Measurements from ENCODE around the gene ZNF593. TPM values are rescaled to one million over a fixed set of nuclear protein-coding genes. Genes with fewer than 3 reads are reported as not detected.
A peak's percentile ranks its signal among the peaks of the same experiment; 100 is the strongest.

Gene ZNF593
- total and polyA plus RNA-seq, 9 of the 15 experiments (the other 6 are each of a cell fraction or from before 2014, with no cell fraction given) = 9.8 to 334 (median 48.2) TPM

DNA sequence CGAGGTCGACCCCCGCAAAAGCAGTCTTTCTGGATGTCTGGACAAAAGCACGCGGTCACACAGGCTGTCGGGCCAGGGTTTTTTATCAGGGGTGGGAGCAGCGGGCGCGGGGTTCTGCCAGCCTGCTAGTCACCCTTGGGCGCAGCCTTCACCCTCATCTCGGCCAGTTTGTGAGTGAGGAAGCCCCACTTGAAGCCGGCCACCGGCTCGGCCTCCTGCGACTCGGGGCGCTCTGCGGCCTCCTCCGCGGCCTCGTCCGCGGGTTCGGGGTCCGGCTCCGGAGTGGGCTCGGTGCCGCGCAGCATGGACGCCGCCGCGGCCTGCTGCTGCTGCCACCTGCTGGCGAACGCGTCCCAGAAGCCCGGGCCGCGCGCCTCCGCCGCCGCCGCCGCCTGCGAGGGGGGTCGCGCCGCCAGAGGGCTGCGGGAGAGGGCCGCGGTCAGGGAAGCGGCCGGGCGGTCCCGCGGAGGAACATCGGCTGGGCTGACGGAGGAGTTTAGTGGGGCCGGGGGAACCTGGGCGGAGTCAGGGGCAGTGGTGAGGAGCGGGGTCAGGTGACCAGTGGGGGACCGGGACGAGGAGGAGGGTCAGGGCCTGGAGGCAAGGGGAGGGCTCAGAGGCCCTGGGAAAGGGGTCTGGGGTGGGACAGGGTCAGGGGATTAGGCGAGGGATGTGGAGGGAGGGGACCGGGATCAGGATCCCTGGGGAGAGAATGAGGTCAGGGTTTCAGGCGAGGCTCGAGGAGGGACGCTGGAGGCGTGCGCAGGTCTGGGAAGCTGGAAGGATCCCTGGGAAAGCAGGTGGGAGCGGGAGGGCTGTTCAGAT, 5.5 kb upstream of the ZNF593 start (continued):
- TF ChIP-seq VEZF1 (CRISPR knock-in tag; IDR thresholded peaks at IDR 0.05) (peak; percentile 76), PHF8 (IDR thresholded peaks at IDR 0.05; ENCODE audit: borderline replicate concordance, low read length) (peak; percentile 27; the same call in 1 of the 2 replicates), TOE1 (IDR thresholded peaks at IDR 0.05; ENCODE audit: borderline replicate concordance) (peak; percentile 51; the same call in 1 of the 2 replicates), TOE1 (CRISPR knock-in tag; IDR thresholded peaks at IDR 0.05; ENCODE audit: borderline replicate concordance, low read depth) (no peak), ZBTB49 (CRISPR knock-in tag; IDR thresholded peaks at IDR 0.05; ENCODE audit: borderline replicate concordance) (no peak), ATF6 (CRISPR knock-in tag; IDR thresholded peaks at IDR 0.05) (0 out of 2 replicates have a peak, but pooled peaks have one; percentile 46), HDAC8 (tag; IDR thresholded peaks at IDR 0.05) (peak; percentile 45; the same call in 1 of the 2 replicates), TBP (optimal IDR thresholded peaks at IDR 0.05; ENCODE audit: low read depth, low read length) (peak; percentile 22), SIN3B (IDR thresholded peaks at IDR 0.05; ENCODE audit: low read depth) (peak; percentile 49; the same call in 1 of the 2 replicates), RERE (CRISPR knock-in tag; IDR thresholded peaks at IDR 0.05; ENCODE audit: borderline replicate concordance) (0 out of 2 replicates have a peak, but pooled peaks have one; percentile 69), ZNF354B (CRISPR knock-in tag; IDR thresholded peaks at IDR 0.05) (no peak), TCFL5 (CRISPR knock-in tag; conservative IDR thresholded peaks at IDR 0.05) (no peak)
- TF ChIP-seq, protein P1, sequence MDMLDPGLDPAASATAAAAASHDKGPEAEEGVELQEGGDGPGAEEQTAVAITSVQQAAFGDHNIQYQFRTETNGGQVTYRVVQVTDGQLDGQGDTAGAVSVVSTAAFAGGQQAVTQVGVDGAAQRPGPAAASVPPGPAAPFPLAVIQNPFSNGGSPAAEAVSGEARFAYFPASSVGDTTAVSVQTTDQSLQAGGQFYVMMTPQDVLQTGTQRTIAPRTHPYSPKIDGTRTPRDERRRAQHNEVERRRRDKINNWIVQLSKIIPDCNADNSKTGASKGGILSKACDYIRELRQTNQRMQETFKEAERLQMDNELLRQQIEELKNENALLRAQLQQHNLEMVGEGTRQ (CRISPR knock-in tag; IDR thresholded peaks at IDR 0.05) = peak; percentile 79
